WI38 (cell line): ENCODE data around the gene ADAP2.
"Not testable (repeated sequence)": the region's sequence is repeated elsewhere in the genome, so short reads cannot be mapped to it uniquely, and the experiment has no call there.

Experiments
- H3K4me3 ChIP-seq: 2 replicates; pipeline ENCODE4 v1.5.1; 2011; ENCODE audit warnings: low read depth, mild to moderate bottlenecking, control low read depth, low read length
- TF ChIP-seq, protein P1 (sequence below): IDR thresholded peaks from 2 replicates; pipeline ENCODE4 v1.5.1; 2012; ENCODE audit warnings: low read depth, mild to moderate bottlenecking, control low read depth, low read length

ADAP2 gene

DNA sequence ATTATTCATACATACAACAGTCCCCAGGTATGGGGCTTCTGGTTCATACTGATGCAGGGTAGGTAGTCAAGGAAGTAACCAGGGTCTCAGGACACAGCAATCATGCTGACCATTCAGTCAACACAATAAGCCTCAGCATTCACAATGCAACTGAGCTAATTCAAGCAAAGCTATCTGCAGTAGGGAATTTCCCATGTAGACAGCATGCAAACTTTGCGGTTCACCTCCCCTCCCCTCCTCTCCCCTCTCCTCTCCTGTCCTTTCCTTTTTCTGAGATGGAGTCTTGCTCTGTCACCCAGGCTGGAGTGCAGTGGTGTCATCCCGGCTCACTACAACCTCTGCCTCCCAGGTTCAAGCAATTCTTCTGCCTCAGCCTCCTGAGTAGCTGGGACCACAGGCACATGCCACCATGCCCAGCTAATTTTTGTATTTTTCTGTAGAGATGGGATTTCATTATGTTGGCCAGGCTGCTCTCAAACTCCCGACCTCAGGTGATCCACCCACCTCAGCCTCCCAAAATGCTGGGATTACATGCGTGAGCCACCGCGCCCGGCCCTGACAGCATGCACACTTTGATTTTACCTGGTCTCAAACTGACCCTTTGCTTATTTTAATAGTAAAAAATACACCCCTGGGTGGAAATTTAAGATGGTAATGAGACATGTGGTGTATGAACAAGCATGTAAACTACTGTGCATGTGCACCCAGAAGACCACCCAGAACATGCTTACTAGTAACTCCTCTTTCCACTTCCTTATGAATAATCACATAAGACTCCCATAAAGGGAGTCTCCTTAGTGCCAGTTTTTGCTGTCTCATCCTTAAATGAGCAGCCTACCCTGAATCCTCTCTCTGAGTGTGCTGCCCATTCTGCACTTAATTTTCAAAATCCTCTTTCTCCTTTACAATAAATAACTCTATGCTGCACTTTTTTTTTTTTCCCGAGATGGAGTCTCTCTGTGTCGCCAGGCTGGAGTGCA, 39.8 kb downstream of the ADAP2 start:
- H3K4me3 ChIP-seq: no peak overlapping the region
- TF ChIP-seq, protein P1, sequence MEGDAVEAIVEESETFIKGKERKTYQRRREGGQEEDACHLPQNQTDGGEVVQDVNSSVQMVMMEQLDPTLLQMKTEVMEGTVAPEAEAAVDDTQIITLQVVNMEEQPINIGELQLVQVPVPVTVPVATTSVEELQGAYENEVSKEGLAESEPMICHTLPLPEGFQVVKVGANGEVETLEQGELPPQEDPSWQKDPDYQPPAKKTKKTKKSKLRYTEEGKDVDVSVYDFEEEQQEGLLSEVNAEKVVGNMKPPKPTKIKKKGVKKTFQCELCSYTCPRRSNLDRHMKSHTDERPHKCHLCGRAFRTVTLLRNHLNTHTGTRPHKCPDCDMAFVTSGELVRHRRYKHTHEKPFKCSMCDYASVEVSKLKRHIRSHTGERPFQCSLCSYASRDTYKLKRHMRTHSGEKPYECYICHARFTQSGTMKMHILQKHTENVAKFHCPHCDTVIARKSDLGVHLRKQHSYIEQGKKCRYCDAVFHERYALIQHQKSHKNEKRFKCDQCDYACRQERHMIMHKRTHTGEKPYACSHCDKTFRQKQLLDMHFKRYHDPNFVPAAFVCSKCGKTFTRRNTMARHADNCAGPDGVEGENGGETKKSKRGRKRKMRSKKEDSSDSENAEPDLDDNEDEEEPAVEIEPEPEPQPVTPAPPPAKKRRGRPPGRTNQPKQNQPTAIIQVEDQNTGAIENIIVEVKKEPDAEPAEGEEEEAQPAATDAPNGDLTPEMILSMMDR: no peak

DNA sequence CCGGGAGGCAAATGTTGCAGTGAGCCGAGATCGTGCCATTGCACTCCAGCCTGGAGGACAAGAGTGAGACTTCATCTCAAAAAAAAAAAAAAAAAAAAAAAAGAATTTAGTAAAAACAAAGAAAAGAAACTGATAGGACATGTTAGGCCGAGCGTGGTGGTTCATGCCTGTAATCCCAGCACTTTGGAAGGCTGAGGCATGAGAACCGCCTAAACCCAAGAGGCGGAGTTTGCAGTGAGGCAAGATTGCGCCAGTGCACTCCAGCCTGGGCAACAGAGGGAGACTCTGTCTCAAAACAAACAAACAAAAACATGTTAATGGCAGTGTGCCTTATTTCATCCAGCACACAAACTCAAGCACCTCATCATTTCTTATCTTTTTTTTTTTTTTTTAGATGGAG, 42.6 kb downstream of the ADAP2 start:
- H3K4me3 ChIP-seq: not testable (repeated sequence)

DNA sequence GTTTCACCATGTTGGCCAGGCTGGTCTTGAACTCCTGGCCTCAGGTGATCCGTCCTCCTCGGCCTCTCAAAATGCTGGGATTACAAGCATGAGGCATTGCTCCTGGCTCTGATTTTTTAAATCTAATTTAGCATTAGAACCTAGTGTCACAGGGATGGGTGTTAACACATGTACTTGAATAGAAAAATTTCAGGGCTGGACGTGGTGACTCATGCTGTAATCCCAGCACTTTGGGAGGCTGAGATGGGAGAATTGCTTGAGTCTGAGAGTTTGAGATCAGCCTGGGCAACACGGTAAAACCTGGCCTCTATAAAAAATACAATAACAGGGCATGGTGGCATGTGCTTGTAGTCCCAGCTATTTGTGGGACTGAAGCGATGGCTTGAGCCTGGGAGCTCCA, 43.1 kb downstream of the ADAP2 start:
- TF ChIP-seq, protein P1: no peak
- H3K4me3 ChIP-seq: no peak overlapping the region

DNA sequence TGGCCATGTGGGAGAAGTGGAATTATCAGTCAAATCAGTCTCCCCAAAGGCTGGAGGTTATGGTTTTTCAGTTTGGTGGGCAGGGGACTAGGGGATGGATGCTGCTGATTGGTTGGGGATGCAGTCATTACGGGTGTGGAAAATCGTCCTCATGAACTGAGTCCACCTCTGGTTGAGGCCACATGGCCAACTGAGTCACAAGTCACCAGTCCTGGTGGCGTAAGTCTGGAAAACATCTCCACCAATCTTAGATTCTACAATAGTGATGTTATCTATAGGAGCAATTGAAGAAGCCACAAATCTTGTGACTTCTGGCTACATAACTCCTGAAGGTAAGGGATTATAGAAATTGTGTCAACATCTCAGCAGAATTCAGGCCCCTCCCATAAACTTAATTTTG, 43.9 kb downstream of the ADAP2 start:
- TF ChIP-seq, protein P1: no peak
- no peak overlapping the region for H3K4me3 ChIP-seq

DNA sequence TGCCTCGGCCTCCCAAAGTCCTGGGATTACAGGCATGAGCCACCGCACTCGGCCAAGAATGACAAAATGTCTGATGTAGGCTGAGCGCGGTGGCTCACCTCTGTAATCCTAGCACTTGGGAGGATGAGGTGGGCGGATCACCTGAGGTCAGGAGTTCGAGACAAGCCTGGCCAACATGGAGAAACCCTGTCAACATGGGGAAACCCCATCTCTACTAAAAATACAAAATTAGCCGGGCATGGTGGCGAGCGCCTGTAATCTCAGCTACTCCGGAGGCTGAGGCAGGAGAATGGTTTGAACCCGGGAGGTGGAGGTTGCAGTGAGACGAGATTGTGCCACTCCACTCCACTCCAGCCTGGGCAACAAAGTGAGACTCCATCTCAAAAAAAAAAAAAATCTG, 46.2 kb downstream of the ADAP2 start:
- not testable (repeated sequence) for H3K4me3 ChIP-seq

DNA sequence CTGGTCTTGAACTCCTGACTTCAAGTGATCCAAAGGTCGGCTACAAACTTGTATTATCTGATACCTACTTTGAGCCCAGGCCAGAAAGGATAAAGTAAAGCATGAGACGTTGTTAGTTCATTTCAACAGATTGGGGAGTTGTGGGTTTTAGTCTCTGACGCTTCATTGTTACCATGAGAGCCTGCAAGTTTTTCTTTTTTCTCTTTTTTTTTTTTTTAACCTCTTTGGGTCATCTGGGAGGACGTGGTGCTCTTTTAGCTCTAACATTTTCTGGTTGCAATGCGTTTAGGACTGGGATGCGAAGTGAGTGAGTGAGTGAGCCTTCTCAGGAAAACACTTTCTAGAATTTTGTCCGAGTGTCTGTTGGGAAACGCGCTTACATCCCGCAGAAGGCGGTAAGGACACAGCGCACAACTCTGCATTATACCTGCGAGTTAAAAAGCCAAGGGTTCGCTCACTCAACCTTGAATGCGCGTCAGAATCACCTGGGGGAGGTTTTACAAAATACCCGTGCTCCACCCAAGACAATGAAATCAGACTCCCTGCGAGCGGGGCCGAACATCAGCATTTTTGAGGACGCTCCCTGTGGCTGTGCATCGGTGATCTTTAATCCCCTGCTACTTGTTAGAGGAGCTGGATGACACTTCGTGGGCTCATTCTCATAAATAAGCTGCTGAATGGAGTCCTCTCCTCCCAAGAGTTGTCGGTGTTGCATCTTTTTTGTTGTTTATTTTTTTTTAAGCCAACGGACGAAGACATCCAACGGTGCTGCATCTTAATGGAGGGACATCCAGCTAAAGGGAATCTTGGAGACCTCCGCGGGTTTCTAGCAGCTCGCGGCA, 48.5 kb downstream of the ADAP2 start:
- H3K4me3 ChIP-seq: peak overlapping the region; percentile 70

DNA sequence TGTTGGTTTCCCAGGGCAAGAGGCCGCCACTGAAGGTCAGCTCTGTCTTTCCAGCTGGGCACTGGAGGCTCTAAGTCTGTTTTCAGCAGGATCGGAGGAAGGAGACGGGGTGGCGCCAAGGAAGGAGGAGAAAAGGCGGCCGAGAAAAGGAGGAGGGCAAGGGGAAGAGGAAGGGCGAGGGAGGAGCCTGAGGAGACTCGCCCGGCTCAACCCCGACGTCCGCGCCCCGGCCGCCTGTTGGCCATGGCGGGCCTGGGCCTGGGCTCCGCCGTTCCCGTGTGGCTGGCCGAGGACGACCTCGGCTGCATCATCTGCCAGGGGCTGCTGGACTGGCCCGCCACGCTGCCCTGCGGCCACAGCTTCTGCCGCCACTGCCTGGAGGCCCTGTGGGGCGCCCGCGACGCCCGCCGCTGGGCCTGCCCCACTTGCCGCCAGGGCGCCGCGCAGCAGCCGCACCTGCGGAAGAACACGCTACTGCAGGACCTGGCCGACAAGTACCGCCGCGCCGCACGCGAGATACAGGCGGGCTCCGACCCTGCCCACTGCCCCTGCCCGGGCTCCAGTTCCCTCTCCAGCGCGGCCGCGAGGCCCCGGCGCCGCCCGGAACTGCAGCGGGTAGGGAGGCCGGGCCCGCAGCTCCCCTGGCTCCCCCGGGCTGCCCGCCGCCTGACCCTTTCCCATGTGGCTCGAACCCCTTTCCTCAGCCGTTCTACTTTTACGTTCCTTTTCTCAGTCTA, 49.3 kb downstream of the ADAP2 start, which contains the start of gene RNF135:
TSS of gene RNF135 (plus strand) at position 209 of the 737 bp plus-strand sequence. CDS start at position 244, 35 bp downstream.
- TF ChIP-seq, protein P1: no peak
- peak within 1 kb of the TSS; percentile 70 for H3K4me3 ChIP-seq

More for the DNA sequence above, 48.5 kb downstream of the ADAP2 start:
- TF ChIP-seq, protein P1: no peak
